Pancreas (tissue), 10 donors: Measurements from ENCODE around the gene TOB2. TPM values are rescaled to one million over a fixed set of nuclear protein-coding genes. Genes with fewer than 3 reads are reported as not detected.

Experiments used
- ATAC-seq, 4 donors: fragments of 200-7000 bp; cut with Tn5 transposase; one replicate each; pipeline versions ENCODE4 v1.8.0 to v1.9.1; 2020; ENCODE audit warnings: mild to moderate bottlenecking in 4 of 4, moderate library complexity in 4 of 4
- DNase-seq, 6 donors: peaks; one replicate each; pipeline ENCODE4 v3.0.0-alpha.2; 2020
- FAIRE-seq: peaks from 2 replicates; lab custom pipeline; 2012; peaks lifted over from hg19 to GRCh38; lab: Jason Lieb, UNC
- H3K27ac ChIP-seq, 4 donors: fragments of 200-600 bp; sonication (generic); 1 replicate in 3 of 4; 2 replicates in 1 of 4; pipeline versions ENCODE4 v1.5.0 to v1.8.0; 2020
- H3K27me3 ChIP-seq, 4 donors: fragments of 200-600 bp; one replicate each; pipeline ENCODE4 v1.8.0; 2021
- H3K36me3 ChIP-seq, 3 donors: fragments of 200-600 bp; sonication (generic) in 1 of 3; one replicate each; pipeline versions ENCODE4 v1.5.0 to v1.8.0; 2020 to 2021
- H3K4me1 ChIP-seq, 3 donors: fragments of 200-600 bp; one replicate each; pipeline ENCODE4 v1.8.0; 2021
- H3K4me3 ChIP-seq, 4 donors: fragments of 200-600 bp; sonication (generic) in 2 of 4; one replicate each; pipeline versions ENCODE4 v1.5.0 to v1.8.0; 2020 to 2021
- H3K9me3 ChIP-seq, 4 donors: fragments of 200-600 bp; one replicate each; pipeline ENCODE4 v1.8.0; 2021
- WGBS, 2 donors: extraction: QIAGEN DNeasy Blood & Tissue Kit; methylation state at CpG; one replicate each; pipeline ENCODE4 v1.1.7; 2013; 5-methylcytosine and 5-hydroxymethylcytosine counted together
- intact Hi-C, 3 donors: fragments of 100-400 bp; cut with DNase I; formaldehyde crosslinking; loops; one replicate each; pipeline versions ENCODE4 v1.11.1 to v1.14.2; 2022
- polyA plus RNA-seq, 2 donors: library from polyadenylated mRNA; stranded (reverse); fragments of 200-250 nt; gene quantifications; one replicate each; pipeline ENCODE4 v1.2.3, GENCODE V29; 2013
- total RNA-seq, 6 donors: library from RNA; stranded (reverse); fragmentation: NEBNext Ultra II Directional in 4 of 6; extraction: Animal tissue kit (Norgen Biotek cat#: 25700) in 4 of 6; gene quantifications; one replicate each; pipeline versions ENCODE4 v1.2.1 to v1.2.4, GENCODE V29; 2021 to 2023
- TF ChIP-seq, protein P1 (sequence below), 4 donors: fragments of 200-600 bp; sonication (generic) in 3 of 4; IDR thresholded peaks; one replicate each; pipeline versions ENCODE4 v1.5.0 to v1.8.0; 2021; ENCODE audit warnings: antibody characterized with exemption in 4 of 4
- donor health status: healthy with polysubstance abuse.
- donor health status: DM: no; HTN: no; CAD: no; lungs with moderate emphysema.
- donor health status: DM: no; HTN: no; CAD: no.
- donor health status: control.
- donor health status: control.
- donor health status: Bipolar disorder and iron deficiency.
- donor health status: DM: yes; HTN: yes; CAD: no.
- donor health status: DM: no; HTN: no; CAD: no.
- donor health status: DM: no; HTN: no; CAD: no.
- donor health status: DM: yes; HTN: yes; CAD: no.

The TOB2 gene
- total and polyA plus RNA-seq, 8 donors: 11.0 to 30.5 (median 18.5) TPM

DNA sequence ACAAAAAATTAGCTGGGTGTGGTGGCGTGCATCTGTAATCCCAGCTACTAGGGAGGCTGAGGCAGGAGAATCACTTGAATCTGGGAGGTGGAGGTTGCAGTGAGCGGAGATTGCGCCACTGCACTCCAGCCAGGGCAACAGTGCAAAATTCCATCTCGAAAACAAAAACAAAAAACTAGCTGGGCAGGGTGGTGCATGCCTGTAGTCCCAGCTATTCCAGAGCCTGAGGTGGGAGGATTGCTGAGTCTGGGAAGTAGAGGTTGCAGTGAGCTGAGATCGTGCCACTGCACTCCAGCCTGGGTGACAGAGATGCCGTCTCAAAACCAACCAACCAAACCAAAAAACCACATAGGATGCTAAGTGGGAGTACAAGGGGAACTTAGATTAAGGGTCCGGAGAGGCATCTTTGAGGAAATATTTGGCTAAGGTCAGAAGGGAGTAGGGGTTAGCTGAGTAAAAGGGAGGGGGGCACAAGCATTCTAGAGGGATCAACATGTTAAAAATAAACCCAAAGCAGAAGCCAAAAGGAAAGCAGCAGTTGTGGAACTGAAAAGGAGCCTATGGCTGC, 11.6 kb upstream of the TOB2 start:
- intact Hi-C loops: no loop called here
- WGBS, 2 donors: 92 to 95% methylated on average over 7 of the region's 7 CpGs
- DNase-seq (no peak), ATAC-seq (no peak), FAIRE-seq (no peak)
- Histone ChIP-seq H3K27me3 (no peaks in the 10 kb centered on the region), H3K27ac (no peak overlapping the region), H3K36me3 (peaks cover 0 to 28% (median 5%) of the 10 kb centered on the region in 3 donors), H3K9me3 (no peaks in the 10 kb centered on the region), H3K4me1 (no peaks in the 10 kb centered on the region), H3K4me3 (no peak overlapping the region)
- TF ChIP-seq, protein P1, sequence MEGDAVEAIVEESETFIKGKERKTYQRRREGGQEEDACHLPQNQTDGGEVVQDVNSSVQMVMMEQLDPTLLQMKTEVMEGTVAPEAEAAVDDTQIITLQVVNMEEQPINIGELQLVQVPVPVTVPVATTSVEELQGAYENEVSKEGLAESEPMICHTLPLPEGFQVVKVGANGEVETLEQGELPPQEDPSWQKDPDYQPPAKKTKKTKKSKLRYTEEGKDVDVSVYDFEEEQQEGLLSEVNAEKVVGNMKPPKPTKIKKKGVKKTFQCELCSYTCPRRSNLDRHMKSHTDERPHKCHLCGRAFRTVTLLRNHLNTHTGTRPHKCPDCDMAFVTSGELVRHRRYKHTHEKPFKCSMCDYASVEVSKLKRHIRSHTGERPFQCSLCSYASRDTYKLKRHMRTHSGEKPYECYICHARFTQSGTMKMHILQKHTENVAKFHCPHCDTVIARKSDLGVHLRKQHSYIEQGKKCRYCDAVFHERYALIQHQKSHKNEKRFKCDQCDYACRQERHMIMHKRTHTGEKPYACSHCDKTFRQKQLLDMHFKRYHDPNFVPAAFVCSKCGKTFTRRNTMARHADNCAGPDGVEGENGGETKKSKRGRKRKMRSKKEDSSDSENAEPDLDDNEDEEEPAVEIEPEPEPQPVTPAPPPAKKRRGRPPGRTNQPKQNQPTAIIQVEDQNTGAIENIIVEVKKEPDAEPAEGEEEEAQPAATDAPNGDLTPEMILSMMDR (IDR thresholded peaks at IDR 0.05): no peak

DNA sequence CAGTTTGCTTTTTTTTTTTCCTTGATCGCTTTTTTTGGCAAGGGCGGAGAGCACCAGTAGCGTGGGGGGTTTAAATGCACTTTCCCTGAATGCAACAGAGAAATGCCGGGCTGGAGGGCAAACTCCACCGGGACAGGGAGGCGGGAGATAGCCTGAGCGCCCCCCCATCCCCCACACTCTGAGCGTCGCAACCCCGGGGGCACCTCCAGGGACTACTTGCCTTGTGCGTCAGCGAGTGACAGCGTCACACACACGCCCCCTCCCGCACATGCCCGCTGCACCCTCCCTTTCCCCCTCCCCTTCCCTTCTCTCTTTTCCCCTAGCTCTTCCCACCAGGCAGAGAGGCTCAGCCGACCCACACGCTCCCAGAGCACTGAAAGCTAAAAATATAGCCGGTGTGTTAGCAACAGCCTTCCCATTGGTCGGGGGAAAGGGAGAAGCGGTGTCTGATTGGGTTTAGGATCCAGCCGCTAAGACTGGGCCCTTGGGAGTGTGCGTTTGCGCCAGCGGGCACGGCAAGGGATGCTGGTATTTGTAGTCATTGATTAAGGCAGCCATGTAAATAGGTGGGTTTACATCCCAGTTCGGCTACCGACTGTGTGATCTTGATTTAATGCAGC, 1.7 kb upstream of the TOB2 start:
- Histone ChIP-seq H3K4me3 (peak overlapping the region; percentile 65 to 98 (median 91)), H3K36me3 (no peaks in the 10 kb centered on the region), H3K27ac (peak overlapping the region; percentile 96 to 100 (median 99)), H3K27me3 (no peaks in the 10 kb centered on the region), H3K9me3 (no peaks in the 10 kb centered on the region), H3K4me1 (peaks cover under 1 to 5% (median 5%) of the 10 kb centered on the region in 3 donors)
- intact Hi-C loops: loop anchor here in 1 of 3 donors (5.0 kb wide), 1 partner anchor 41 kb away; no protein-coding TSS in a partner anchor
- TF ChIP-seq, protein P1 (IDR thresholded peaks at IDR 0.05): no peak
- peak; percentile 98 for FAIRE-seq
- peak; percentile 89 to 97 (median 96) for DNase-seq
- peak; percentile 63 to 76 (median 70) for ATAC-seq
- WGBS, 2 donors: 0% methylated on average over 28 of the region's 28 CpGs

DNA sequence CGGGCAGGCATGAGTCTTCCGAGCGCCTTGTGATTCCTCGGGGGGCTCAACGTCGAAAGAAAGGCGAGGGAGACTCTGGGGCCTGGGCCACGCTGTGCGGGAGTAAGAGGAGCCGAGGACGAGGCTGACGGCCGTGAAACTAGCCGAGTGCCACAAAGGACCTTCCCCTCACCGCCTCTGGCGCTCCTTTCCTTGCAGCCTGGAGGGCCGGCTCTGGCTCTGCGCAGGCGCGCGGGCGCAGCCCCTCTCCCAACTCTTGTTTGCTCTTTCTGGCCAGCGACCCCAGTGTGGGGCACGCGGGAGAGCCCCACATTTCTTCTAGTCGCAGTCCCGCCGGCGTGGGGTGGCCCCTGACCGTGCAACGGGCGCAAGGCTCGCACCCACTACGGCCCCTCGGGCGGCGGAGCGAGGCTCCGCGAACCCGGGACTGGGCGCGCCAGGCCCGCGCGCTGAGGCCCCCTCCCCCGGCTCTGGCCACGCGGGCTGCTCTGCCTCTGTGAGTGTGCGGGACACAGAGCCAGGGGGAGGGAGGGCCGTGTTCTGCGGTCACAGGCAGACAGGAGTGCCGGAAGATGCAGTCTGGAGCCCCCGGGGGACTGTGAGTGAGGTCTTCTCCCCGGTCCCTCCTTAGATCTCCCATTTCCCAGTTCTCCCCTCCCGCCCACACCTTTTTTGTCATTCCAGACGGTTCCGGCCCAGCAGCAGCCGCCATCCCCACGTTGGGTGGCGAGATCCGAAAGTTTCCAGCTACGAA, 1.0 kb upstream of the TOB2 start:
- intact Hi-C loops: loop anchor here in 1 of 3 donors (5.0 kb wide), 1 partner anchor 40 kb away; no protein-coding TSS in a partner anchor
- Histone ChIP-seq H3K36me3 (no peaks in the 10 kb centered on the region), H3K9me3 (no peaks in the 10 kb centered on the region), H3K27ac (peak overlapping the region; percentile 96 to 100 (median 99)), H3K4me3 (peak overlapping the region; percentile 65 to 98 (median 91)), H3K4me1 (peaks cover 5 to 12% (median 8%) of the 10 kb centered on the region in 3 donors), H3K27me3 (no peaks in the 10 kb centered on the region)
- DNase-seq: peak; percentile 67 to 90 (median 73)
- ATAC-seq: peak; percentile 24 to 48 (median 38)
- WGBS, 2 donors: 0 to 1% methylated on average over 55 to 63 of the region's 63 CpGs
- FAIRE-seq: no peak
- TF ChIP-seq, protein P1 (IDR thresholded peaks at IDR 0.05): no peak

DNA sequence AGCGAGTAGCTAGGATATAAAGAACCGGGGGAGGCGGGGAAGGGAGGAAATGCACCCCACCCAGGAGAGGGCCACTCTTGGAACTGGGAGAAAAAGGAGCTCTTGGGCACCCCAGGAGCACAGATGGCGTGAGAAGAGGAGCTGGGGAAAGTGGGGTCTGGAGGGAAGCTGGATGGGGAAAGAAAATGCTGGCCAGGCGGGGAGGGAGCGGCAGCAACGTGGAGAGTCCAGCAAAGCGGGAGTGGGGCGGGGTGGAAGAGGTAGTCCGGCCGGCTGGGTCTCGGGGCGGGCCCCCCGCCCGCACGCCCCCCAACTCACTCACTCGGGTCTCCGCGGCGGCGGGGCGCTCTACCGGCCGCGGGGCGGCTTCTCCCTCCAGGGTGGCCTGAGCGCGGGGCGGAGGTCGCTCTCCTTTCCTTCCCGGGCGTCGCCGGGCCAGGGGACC, 522 bp downstream of the TOB2 start:
- Histone ChIP-seq H3K36me3 (no peaks in the 10 kb centered on the region), H3K27ac (peak overlapping the region; percentile 96 to 100 (median 99)), H3K27me3 (no peaks in the 10 kb centered on the region), H3K9me3 (no peaks in the 10 kb centered on the region), H3K4me3 (peak overlapping the region; percentile 65 to 98 (median 91)), H3K4me1 (peaks cover 5 to 17% (median 13%) of the 10 kb centered on the region in 3 donors)
- no peak for FAIRE-seq
- 0 to 1% methylated on average over 28 to 34 of the region's 34 CpGs for WGBS, 2 donors
- intact Hi-C loops: loop anchor here in 1 of 3 donors (5.0 kb wide), 1 partner anchor 39 kb away; no protein-coding TSS in a partner anchor
- no peak for ATAC-seq
- DNase-seq: peak; percentile 28 to 79 (median 65)
- TF ChIP-seq, protein P1 (IDR thresholded peaks at IDR 0.05): no peak
